Measurements from ENCODE around the gene SLIRP.
A peak's percentile ranks its signal among the peaks of the same experiment; 100 is the strongest.
"Not testable (repeated sequence)": the region's sequence is repeated elsewhere in the genome, so short reads cannot be mapped to it uniquely, and the experiment has no call there.

The SLIRP gene

GRCh38 chr14:77707724-77708408, at the start of gene SLIRP, which contains the start of gene ALKBH1:
Gene SLIRP, plus strand, starts transcription at chr14:77708103. Its CDS starts 9 bp downstream, at chr14:77708112.
Gene ALKBH1, minus strand, starts transcription at chr14:77708023. Its CDS starts 19 bp downstream, at chr14:77708004.
- DNase-seq, result peak; percentile 68 to 87

GRCh38 chr14:77659831-77660230, 48.1 kb upstream of the SLIRP start:
- DNase-seq, result no peak

- peak; percentile 91 to 96 for DNase-seq
These were observed 47.1 kb upstream of the SLIRP start for GRCh38 chr14:77660754-77661153.

- DNase-seq, result not testable (repeated sequence)
These were observed 46.3 kb upstream of the SLIRP start for GRCh38 chr14:77661562-77661961.

- DNase-seq, result no peak
These were observed 44.6 kb upstream of the SLIRP start for GRCh38 chr14:77663293-77663692.

- DNase-seq, result no peak
These were observed 40.6 kb upstream of the SLIRP start for GRCh38 chr14:77667331-77667730.

- DNase-seq, result no peak
These were observed 34.7 kb upstream of the SLIRP start for GRCh38 chr14:77673193-77673592.

- no peak for DNase-seq
These were observed 33.0 kb upstream of the SLIRP start for GRCh38 chr14:77674931-77675330.

- peak in 1 of 2 experiments; percentile 22 for DNase-seq
These were observed 26.4 kb upstream of the SLIRP start for GRCh38 chr14:77681196-77682157.

GRCh38 chr14:77682158-77682553, 25.7 kb upstream of the SLIRP start:
- DNase-seq, result no peak

- no peak for DNase-seq
These were observed 16.6 kb upstream of the SLIRP start for GRCh38 chr14:77691259-77691658.

- DNase-seq, result no peak
These were observed 564 bp upstream of the SLIRP start for GRCh38 chr14:77707355-77707723.

- DNase-seq, result no peak
These were observed 846 bp downstream of the SLIRP start for GRCh38 chr14:77708749-77709148.

GRCh38 chr14:77709412-77709811, 1.5 kb downstream of the SLIRP start:
- no peak for DNase-seq

GRCh38 chr14:77710364-77710763, 2.5 kb downstream of the SLIRP start:
- DNase-seq, result no peak

GRCh38 chr14:77714926-77715325, 7.0 kb downstream of the SLIRP start:
- no peak for DNase-seq

- no peak for DNase-seq
These were observed 9.9 kb downstream of the SLIRP start for GRCh38 chr14:77717608-77718305.

GRCh38 chr14:77721437-77721836, 13.5 kb downstream of the SLIRP start:
- no peak for DNase-seq

- DNase-seq, result no peak
These were observed 14.4 kb downstream of the SLIRP start for GRCh38 chr14:77722301-77722700.

- DNase-seq, result no peak
These were observed 23.1 kb downstream of the SLIRP start for GRCh38 chr14:77730976-77731497.

GRCh38 chr14:77738559-77739250, 30.8 kb downstream of the SLIRP start:
- no peak for DNase-seq

GRCh38 chr14:77741438-77741837, 33.5 kb downstream of the SLIRP start:
- no peak for DNase-seq

Measured in NCI-H187 (cell line).